ENCODE data around the gene C20orf204.

The C20orf204 gene

GRCh38 chr20:64027981-64028685 is 7.8 kb upstream of the C20orf204 start:
- no peak for DNase-seq

- DNase-seq: no peak
These were observed 6.5 kb upstream of the C20orf204 start for GRCh38 chr20:64029293-64030117.

GRCh38 chr20:64030371-64031134 is 5.4 kb upstream of the C20orf204 start:
- DNase-seq: no peak

- no peak for DNase-seq
These were observed 4.1 kb upstream of the C20orf204 start for GRCh38 chr20:64031822-64032314.

GRCh38 chr20:64032706-64033624 is 3.0 kb upstream of the C20orf204 start:
- DNase-seq: no peak

DNA sequence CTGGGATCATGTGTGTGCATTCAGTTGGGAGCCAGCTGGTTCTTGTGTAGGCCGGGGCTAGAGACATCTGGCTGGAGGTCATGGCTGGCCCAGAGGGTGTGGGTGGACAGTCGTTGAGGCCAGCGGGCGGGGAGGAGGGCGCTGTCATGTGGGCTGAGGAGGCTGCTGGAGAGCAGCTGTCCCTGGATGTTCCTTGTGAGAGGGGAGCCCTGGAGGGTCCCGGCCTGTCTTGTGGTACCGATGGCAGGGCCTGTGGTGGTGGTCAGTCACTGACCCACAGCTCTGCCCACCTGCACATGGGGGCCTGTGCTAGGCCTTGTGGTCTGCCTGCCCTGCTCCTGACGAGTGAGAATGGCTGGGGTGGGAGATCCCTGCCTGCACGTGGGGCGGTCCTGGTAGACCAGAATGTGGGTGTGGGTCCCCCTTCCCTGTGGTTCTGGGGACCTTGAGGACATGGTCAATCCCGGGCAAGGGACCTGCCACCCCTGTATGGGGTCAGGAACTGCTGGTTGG is 1.9 kb upstream of the C20orf204 start:
- no peak for DNase-seq

- no peak for DNase-seq
These were observed 683 bp upstream of the C20orf204 start for GRCh38 chr20:64035066-64035932.

DNA sequence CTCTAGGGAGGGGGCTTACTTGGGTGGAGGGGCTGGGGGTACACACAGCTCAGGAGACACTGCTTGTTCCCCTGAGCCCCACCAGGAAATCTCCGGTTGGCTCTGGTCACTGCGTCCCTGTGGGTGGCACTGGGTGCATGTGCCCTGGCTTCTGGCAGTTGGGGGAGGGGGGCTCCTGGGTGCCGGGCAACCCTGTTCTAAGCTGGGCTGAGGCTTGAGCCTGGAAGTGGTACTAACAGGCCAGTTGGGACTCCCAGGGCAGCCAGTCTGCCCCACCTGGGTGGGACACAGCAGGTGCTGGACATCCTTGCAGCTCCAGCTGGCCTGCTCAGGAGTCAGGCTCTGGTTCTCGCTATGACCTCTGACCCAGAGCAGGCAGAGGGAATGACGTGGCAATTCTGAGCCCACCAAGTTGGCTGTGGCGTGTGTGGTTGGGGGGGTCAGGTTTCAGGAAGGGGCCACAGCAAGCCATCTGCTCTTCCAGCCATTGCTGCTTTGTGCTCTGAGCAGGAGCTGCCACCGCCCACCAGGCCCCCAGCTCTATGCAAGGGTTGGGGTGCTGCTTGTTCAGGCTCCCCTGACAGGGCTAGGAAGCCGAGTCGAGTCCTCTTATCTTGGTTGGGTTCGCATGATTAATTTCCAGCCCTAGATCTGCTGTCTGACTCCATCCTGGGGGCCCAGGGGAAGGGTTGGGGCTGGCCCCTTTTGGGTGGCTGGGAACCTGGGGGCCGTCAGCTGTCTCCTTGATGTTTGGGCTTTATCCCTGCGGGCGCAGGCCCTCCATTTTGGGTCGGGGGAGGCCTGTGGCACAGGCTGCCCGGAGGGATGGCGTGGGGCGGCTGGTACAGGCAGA is 590 bp downstream of the C20orf204 start:
- no peak for DNase-seq

- no peak for DNase-seq
These were observed 1.2 kb downstream of the C20orf204 start for GRCh38 chr20:64037199-64037497.

DNA sequence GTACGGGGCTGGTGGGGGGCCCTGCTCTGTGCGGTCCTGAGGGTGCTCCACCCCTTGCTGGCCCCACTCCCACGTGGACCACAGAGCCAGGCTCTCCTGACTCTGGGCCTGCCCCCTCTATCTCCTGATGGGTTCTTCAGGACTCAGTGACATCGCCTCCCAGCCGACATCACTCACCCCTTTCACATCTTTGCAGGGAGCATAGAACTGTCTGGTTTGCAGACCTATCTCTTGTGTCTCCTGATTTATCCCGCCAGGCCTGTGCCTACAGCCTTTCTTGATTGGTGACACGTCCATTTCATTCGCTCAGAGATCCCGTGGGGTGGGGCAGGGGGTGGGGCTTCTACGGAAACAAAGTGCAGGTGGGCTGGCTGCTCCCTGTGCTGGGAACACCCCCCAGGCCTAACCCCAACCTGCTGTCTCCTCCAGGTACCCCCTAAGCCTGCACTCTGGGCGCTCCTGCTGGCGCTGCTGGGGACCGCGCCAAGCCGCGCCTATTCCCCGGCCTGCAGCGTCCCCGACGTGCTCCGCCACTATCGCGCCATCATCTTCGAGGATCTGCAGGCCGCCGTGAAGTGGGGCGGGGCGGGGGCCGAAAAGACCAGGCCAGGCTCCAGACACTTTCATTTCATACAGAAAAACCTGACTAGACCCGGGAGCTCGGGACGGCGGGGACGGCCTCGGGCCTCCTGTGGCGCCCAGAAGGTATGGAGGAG is 1.7 kb downstream of the C20orf204 start:
- DNase-seq: no peak

DNA sequence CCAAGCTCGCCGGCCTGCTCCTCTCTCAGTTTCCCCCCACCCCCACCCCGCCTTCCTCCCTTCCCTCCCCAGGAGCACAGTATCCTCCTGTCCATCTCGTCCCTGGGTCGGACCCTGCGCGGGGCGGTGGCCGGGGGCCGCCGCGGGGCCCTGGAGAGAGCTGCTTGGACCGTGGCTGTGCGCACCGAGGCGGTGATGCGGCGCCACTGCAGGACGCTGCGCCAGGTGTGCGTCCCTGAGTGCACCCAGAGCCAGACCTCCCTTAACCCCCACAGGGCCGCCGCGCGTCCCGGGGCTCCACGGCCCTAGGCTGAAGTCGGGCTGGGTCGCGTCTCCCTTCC is 2.2 kb downstream of the C20orf204 start:
- DNase-seq: no peak

- DNase-seq: peak; percentile 92
These were observed 2.7 kb downstream of the C20orf204 start for GRCh38 chr20:64038565-64039292.

- no peak for DNase-seq
These were observed 3.5 kb downstream of the C20orf204 start for GRCh38 chr20:64039293-64040160.

GRCh38 chr20:64040231-64041039 is 4.5 kb downstream of the C20orf204 start:
- DNase-seq: no peak

DNA sequence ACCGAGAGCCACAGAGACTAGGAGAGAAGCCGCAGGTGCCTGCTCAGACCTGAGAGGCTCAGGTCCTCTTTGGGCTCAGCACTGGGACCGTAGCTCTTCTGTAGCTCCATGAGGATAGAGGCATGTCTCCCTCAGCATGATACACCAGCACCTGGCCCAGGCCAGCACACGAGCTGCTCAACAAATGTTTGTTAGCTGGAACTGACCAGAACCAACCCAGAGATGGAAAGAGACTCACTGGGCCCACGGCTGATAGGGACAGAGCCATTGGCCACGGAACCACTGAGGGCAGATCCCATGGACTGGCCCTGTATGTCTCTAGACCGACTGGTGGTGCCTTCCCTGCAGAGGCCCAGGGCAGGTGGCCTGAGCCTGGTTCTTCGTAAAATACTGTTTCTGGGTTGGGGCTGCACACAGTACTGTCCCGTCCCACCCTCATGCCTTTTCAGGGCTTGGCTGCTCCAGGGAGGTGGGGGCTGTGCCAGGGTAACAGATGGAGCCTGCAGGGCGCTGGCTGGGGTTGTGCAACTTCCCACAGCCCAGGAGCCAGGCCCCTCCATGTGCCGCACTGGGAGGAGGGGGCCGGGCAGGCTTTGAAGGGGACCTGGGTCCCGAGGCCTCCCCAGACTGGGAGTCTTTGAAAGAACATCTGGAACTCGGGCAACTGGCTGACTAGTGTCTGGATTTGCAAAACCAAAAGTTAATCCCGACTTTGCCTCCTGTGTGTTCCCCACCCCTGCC is 5.2 kb downstream of the C20orf204 start:
- no peak for DNase-seq

DNA sequence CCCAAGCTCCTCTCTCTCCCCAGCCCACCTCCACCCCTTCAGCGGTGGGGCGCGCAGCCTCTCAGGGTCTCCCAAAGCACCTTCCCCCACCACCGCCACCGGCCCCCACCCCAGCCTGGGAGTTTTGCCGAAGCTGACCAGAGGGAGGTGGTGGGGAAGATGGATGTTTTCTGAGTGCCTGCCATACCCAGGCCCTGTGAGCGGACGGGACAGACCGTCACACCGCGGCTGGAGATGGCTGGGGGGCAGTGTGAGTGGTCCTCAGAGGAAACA is 5.7 kb downstream of the C20orf204 start:
- DNase-seq: no peak
